ENCODE measurements around the gene PRKN. TPM values are rescaled to one million over a fixed set of nuclear protein-coding genes. Genes with fewer than 3 reads are reported as not detected.

PRKN gene
- total RNA-seq, 4 donors from 2014 or later: 8.4 to 44.8 (median 12.6) TPM

DNA sequence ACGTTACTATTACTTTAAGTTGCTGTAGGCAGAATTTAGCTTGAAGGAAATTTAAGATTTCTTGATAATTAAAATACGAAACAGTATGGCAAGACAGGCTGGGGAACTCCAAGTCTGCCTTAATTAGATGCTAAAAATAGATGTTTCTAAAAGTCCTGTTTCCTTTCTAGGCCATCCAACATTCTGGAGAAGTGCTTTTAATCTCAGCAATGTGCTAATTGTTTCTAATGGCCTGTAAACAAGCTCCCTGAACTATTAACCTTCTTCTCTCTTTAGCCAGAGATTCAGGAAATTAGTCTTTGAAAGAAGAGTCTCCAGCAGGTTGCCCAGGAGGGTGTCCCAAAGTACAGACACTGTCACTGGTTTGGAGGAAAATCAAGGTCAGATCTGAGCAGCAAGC, 776.4 kb downstream of the PRKN start:
- no peak for DNase-seq (ENCODE audit: low spot score)
- no peak for ATAC-seq (ENCODE audit: low FRiP score)
- TF ChIP-seq, protein P1, sequence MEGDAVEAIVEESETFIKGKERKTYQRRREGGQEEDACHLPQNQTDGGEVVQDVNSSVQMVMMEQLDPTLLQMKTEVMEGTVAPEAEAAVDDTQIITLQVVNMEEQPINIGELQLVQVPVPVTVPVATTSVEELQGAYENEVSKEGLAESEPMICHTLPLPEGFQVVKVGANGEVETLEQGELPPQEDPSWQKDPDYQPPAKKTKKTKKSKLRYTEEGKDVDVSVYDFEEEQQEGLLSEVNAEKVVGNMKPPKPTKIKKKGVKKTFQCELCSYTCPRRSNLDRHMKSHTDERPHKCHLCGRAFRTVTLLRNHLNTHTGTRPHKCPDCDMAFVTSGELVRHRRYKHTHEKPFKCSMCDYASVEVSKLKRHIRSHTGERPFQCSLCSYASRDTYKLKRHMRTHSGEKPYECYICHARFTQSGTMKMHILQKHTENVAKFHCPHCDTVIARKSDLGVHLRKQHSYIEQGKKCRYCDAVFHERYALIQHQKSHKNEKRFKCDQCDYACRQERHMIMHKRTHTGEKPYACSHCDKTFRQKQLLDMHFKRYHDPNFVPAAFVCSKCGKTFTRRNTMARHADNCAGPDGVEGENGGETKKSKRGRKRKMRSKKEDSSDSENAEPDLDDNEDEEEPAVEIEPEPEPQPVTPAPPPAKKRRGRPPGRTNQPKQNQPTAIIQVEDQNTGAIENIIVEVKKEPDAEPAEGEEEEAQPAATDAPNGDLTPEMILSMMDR (IDR thresholded peaks at IDR 0.05): no peak

DNA sequence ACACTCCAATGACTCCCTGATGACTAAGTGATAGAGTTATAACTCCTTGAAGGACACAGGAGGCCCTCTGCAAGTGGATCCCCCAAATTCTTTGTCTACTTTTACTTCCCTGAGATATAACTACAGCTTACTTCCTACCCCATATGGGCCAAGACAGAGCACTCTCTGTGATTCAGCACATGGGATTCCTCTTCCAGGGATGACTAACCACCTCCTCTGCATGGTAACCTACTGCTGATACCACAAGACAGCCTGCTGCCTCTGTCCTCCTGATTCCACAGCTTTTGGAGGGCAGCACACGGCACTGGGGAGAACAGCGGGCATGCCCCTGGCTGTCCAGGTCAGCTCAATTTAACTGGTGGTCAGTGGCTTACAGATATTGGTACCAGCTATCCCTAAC, 778.0 kb downstream of the PRKN start:
- TF ChIP-seq, protein P1 (IDR thresholded peaks at IDR 0.05): no peak
- ATAC-seq (ENCODE audit: low FRiP score) (no peak), DNase-seq (ENCODE audit: low spot score) (no peak)

DNA sequence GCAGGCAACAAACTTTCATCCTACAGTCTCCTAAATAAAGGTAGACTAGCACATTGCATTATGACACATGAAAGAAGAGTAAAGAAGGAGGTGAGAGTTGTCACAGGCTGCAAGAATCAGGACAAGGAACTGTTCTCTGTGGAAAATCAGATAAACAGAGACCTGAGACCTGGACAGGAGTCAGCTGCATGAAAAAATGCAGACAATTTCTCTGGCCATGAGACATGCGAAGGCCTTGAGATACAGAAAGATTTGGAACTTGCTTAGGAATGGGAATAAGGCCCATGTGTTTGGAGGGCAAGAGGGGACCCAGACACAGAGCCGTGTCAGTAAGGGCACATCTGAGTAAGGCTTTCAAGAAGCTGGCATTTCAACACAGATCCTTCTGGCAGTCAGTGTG, 779.1 kb downstream of the PRKN start:
- no peak for ATAC-seq (ENCODE audit: low FRiP score)
- TF ChIP-seq, protein P1 (IDR thresholded peaks at IDR 0.05): no peak

DNA sequence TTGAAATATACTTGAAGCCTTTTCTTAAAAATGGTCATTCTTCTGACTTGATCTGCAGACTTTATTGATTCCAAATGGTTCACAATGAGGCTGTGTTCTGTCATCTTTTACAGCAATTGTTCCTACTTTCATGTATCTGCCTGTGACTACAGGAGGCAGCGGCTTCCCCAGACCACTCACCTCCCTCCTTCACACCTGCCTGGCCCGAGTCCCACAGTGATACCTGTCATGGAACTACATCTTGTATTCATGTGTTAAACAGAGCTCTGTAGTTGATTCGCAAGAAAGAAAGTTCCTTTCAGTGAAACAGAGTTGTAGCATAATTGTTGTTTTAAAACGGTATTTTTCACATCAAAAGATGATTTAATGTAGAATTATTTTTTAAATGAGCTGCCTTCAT, 780.2 kb downstream of the PRKN start:
- ATAC-seq (ENCODE audit: low FRiP score) (no peak), DNase-seq (ENCODE audit: low spot score) (no peak)
- TF ChIP-seq, protein P1 (IDR thresholded peaks at IDR 0.05): no peak

More for the DNA sequence above, 779.1 kb downstream of the PRKN start:
- no peak for DNase-seq (ENCODE audit: low spot score)

DNA sequence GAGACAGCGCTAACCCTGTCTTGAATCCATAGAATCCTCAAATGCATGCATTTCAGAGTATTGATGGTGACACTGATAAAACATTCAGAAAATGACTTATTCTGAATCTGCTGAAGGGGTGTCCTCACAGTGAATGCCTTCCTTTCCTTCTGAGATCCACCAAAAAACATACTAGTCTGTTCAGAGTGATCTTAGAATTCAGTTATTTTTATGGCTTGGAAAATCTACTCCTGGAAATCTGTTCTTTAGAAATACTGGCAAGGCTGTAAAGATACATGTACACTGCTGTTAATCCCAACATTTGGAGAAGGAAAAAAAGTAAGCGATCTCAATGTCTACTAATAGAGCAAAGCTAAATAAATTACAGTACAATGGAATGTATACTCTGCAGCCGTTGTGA, 781.1 kb downstream of the PRKN start:
- ATAC-seq (ENCODE audit: low FRiP score) (no peak), DNase-seq (ENCODE audit: low spot score) (no peak)
- TF ChIP-seq, protein P1 (IDR thresholded peaks at IDR 0.05): no peak

DNA sequence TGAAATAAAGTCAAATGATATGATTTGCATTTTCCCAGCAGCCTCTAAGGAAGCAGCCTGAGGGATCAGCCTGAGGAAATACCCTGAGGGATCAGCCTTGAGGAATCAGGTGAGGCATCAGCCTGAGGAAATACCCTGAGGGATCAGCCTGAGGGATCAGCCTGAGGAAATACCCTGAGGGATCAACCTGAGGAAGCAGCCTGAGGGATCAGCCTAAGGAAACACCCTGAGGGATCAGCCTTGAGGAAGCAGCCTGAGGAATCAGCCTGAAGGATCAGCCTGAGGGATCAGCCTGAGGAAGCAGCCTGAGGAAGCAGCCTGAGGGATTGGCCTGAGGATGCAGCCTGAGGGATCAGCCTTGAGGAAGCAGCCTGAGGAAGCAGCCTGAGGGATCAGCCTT, 784.0 kb downstream of the PRKN start:
- ATAC-seq (ENCODE audit: low FRiP score) (no peak), DNase-seq (ENCODE audit: low spot score) (no peak)
- TF ChIP-seq, protein P1 (IDR thresholded peaks at IDR 0.05): no peak

DNA sequence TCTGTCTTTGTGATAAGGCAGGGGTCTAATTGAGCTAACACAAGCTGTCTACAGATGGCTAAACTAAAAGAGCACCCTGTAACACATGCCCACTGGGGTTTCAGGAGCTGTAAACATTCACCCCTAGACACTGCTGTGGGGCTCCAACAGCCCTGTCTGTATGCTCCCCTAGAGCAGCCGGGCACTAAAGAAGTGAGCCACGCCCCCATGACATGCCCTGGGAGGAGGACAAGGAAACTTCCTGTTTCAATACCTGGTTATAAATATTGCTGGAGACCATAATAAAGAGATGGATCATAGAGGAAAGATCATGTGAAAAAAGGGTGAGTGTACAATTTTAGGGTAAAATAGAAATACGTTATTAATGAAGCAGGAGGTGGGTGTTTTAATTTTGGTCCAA, 786.0 kb downstream of the PRKN start:
- TF ChIP-seq, protein P1 (IDR thresholded peaks at IDR 0.05): no peak
- ATAC-seq (ENCODE audit: low FRiP score) (no peak), DNase-seq (ENCODE audit: low spot score) (no peak)

All from omental fat pad (tissue), 4 donors.